MM.1S (cell line): ENCODE measurements around the gene NUMA1.

Experiments
- DNase-seq: peaks from one replicate; pipeline ENCODE4 v3.0.0-alpha.2; 2015
- H2AFZ ChIP-seq: fragments of 300-600 bp; sonication (generic); 2 replicates; pipeline ENCODE4 v1.6.0; 2016; ENCODE audit warnings: antibody characterized with exemption, low read length
- H3F3A ChIP-seq: fragments of 300-600 bp; sonication (generic); 2 replicates; pipeline ENCODE4 v1.6.1; 2016; ENCODE audit warnings: mild to moderate bottlenecking, antibody characterized with exemption, low read length, moderate library complexity, mixed read lengths; ENCODE audit not compliant: insufficient read depth
- H3K27ac ChIP-seq: fragments of 300-600 bp; sonication (generic); 2 replicates; pipeline ENCODE4 v1.5.1; 2016; ENCODE audit warnings: mild to moderate bottlenecking, low read length
- H3K27me3 ChIP-seq: fragments of 300-600 bp; sonication (generic); replicated peaks from 2 replicates; pipeline ENCODE4 v1.6.0; 2016; ENCODE audit warnings: low read length; ENCODE audit not compliant: insufficient read depth
- H3K36me3 ChIP-seq: fragments of 300-600 bp; sonication (generic); replicated peaks from 2 replicates; pipeline ENCODE4 v1.6.1; 2016; ENCODE audit warnings: mild to moderate bottlenecking, low read length, mixed read lengths; ENCODE audit not compliant: insufficient read depth
- H3K4me1 ChIP-seq: fragments of 300-600 bp; sonication (generic); 2 replicates; pipeline ENCODE4 v1.6.1; 2016; ENCODE audit warnings: low read length, mixed read lengths
- H3K4me2 ChIP-seq: fragments of 300-600 bp; sonication (generic); 2 replicates; pipeline ENCODE4 v1.6.0; 2016; ENCODE audit warnings: low read depth, low read length
- H3K4me3 ChIP-seq: fragments of 300-600 bp; sonication (generic); 2 replicates; pipeline ENCODE4 v1.5.1; 2016; ENCODE audit warnings: low read length, mixed read lengths
- H3K79me2 ChIP-seq: fragments of 300-600 bp; sonication (generic); 2 replicates; pipeline ENCODE4 v1.6.1; 2016; ENCODE audit warnings: mixed run types, low read length, mixed read lengths
- H3K9ac ChIP-seq: fragments of 300-600 bp; sonication (generic); 2 replicates; pipeline ENCODE4 v1.6.1; 2016; ENCODE audit warnings: low read length, mixed read lengths
- H3K9me2 ChIP-seq: fragments of 300-600 bp; sonication (generic); replicated peaks from 2 replicates; pipeline ENCODE4 v1.6.1; 2016; ENCODE audit warnings: mild to moderate bottlenecking, low read length, mixed read lengths; ENCODE audit not compliant: insufficient read depth
- H3K9me3 ChIP-seq: fragments of 300-600 bp; sonication (generic); replicated peaks from 2 replicates; pipeline ENCODE4 v1.6.1; 2016; ENCODE audit warnings: mild to moderate bottlenecking, low read length, mixed read lengths; ENCODE audit not compliant: insufficient read depth
- H4K20me1 ChIP-seq: fragments of 300-600 bp; sonication (generic); 2 replicates; pipeline ENCODE4 v1.6.1; 2016; ENCODE audit warnings: mild to moderate bottlenecking, low read length, moderate library complexity, mixed read lengths; ENCODE audit not compliant: insufficient read depth
- EZH2 ChIP-seq: fragments of 300-600 bp; sonication (generic); optimal IDR thresholded peaks from 2 replicates; pipeline ENCODE3; 2017; ENCODE audit warnings: low read depth, mild to moderate bottlenecking, antibody characterized with exemption, low read length, mixed read lengths
- EZH2phosphoT487 ChIP-seq: fragments of 300-600 bp; sonication (generic); IDR thresholded peaks from 2 replicates; pipeline ENCODE4 v1.6.1; 2018; ENCODE audit warnings: antibody characterized with exemption, low read length
- TF ChIP-seq, protein P1 (sequence below): fragments of 300-600 bp; sonication (generic); IDR thresholded peaks from 2 replicates; pipeline ENCODE4 v1.5.1; 2016; ENCODE audit warnings: antibody characterized with exemption, low read length, mixed read lengths

Gene NUMA1

DNA sequence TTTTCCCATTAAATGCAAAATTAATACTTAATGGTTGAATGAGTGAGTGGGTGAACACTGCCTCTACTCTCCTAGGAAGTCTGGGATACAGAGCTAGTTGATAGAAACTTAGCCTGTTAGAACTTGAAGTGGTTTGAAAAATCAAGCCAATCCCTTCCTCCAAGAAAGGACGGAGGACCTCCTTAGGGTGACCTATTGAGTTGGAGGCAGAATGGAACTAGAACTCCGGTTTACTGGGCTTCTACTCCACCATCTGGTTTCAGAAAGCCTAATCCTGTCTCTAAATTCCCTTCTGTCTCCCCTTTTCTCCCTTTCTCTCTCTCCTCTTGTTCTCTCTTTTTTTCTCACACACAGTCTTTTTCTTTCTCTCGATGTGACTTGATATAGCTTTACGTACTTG lies 101.2 kb downstream of the NUMA1 start:
- no peak overlapping the region for H3K9ac ChIP-seq
- no peaks in the 10 kb centered on the region for H4K20me1 ChIP-seq
- no peak overlapping the region for H3K4me3 ChIP-seq
- no peaks in the 10 kb centered on the region for H3K27me3 ChIP-seq
- H3K27ac ChIP-seq: no peak overlapping the region
- H3K4me2 ChIP-seq: no peak overlapping the region
- DNase-seq: no peak
- 0 out of 2 replicates have a peak, but pooled peaks cover 3% of the 10 kb centered on the region for H3K79me2 ChIP-seq
- H3K9me3 ChIP-seq: no peaks in the 10 kb centered on the region
- TF ChIP-seq, protein P1, sequence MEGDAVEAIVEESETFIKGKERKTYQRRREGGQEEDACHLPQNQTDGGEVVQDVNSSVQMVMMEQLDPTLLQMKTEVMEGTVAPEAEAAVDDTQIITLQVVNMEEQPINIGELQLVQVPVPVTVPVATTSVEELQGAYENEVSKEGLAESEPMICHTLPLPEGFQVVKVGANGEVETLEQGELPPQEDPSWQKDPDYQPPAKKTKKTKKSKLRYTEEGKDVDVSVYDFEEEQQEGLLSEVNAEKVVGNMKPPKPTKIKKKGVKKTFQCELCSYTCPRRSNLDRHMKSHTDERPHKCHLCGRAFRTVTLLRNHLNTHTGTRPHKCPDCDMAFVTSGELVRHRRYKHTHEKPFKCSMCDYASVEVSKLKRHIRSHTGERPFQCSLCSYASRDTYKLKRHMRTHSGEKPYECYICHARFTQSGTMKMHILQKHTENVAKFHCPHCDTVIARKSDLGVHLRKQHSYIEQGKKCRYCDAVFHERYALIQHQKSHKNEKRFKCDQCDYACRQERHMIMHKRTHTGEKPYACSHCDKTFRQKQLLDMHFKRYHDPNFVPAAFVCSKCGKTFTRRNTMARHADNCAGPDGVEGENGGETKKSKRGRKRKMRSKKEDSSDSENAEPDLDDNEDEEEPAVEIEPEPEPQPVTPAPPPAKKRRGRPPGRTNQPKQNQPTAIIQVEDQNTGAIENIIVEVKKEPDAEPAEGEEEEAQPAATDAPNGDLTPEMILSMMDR: no peak
- TF ChIP-seq EZH2phosphoT487: no peak
- H2AFZ ChIP-seq: no peak overlapping the region
- no peaks in the 10 kb centered on the region for H3K36me3 ChIP-seq
- H3F3A ChIP-seq: no peaks in the 10 kb centered on the region; the same call in 1 of the 2 replicates
- H3K9me2 ChIP-seq: no peaks in the 10 kb centered on the region
- no peaks in the 10 kb centered on the region for H3K4me1 ChIP-seq

DNA sequence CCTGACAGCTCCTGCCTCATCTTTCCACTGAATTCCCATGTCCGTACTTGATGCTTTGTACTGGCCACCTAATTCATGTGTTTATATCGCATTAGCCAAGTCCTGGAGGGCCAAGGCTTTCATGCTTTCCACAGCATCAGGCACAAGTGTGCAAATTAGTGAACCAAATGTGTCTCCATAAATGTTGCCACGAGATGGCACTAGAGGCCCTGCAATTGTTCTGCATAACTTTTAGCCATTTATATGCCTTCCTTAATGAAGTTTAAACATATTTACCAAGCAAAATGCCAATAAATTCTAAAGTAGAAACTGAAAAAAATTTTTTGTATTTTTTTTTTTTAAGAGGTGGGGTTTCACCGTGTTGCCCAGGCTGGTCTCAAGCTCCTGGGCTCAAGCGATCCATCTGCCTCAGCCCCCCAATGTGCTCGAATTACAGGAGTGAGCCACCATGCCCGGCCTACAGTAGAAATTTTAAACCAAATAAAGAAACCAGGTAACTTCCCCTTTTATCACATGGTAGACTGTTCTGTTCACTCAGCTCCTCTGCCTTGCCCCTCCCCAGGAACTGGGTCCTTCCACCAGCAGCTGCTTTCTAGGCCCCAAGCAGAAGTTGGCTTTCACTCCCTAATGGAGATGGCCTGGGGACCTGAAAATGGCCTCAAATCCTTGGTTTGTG lies 102.5 kb downstream of the NUMA1 start:
- no peak overlapping the region for H3K4me2 ChIP-seq
- H3K4me3 ChIP-seq: no peak overlapping the region
- no peak overlapping the region for H3K9ac ChIP-seq
- no peaks in the 10 kb centered on the region for H3K4me1 ChIP-seq
- H3K27me3 ChIP-seq: no peaks in the 10 kb centered on the region
- no peaks in the 10 kb centered on the region for H3K9me3 ChIP-seq
- H3K9me2 ChIP-seq: no peaks in the 10 kb centered on the region
- peak; percentile 57 for DNase-seq
- no peaks in the 10 kb centered on the region for H3K36me3 ChIP-seq
- no peak overlapping the region for H2AFZ ChIP-seq
- H3F3A ChIP-seq: no peaks in the 10 kb centered on the region; the same call in 1 of the 2 replicates
- H3K79me2 ChIP-seq: 0 out of 2 replicates have a peak, but pooled peaks cover 3% of the 10 kb centered on the region
- no peak overlapping the region for H3K27ac ChIP-seq
- TF ChIP-seq, protein P1: peak; percentile 79
- TF ChIP-seq EZH2phosphoT487 (no peak), EZH2 (no peak)
- no peaks in the 10 kb centered on the region for H4K20me1 ChIP-seq

DNA sequence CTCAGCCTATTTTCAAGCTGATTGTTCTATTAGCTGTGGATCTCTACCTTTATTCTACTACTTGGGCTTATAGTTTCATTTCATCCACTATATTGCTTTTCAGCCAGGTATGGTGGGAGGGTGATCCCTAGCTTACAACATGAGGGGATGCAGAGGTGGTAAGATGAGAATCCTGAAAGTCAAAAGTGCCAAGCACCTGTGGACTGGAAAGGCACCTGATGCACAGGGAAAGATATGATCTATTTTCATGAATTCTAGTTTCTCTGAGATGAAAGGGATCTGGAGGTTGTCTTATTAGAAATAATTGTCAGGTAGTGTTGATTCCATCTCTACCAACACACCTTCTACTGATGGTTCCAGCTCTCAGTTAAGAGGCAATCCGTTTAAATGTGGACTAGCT lies 103.3 kb downstream of the NUMA1 start:
- no peaks in the 10 kb centered on the region for H3K27me3 ChIP-seq
- H3K4me1 ChIP-seq: no peaks in the 10 kb centered on the region
- TF ChIP-seq EZH2 (no peak), EZH2phosphoT487 (no peak)
- TF ChIP-seq, protein P1: no peak
- H3K9me3 ChIP-seq: no peaks in the 10 kb centered on the region
- H3K9me2 ChIP-seq: no peaks in the 10 kb centered on the region
- no peaks in the 10 kb centered on the region for H3K36me3 ChIP-seq
- H3K4me2 ChIP-seq: no peak overlapping the region
- no peaks in the 10 kb centered on the region for H4K20me1 ChIP-seq
- no peak overlapping the region for H3K4me3 ChIP-seq
- no peak overlapping the region for H3K9ac ChIP-seq
- no peak for DNase-seq
- 0 out of 2 replicates have a peak, but pooled peaks cover 3% of the 10 kb centered on the region for H3K79me2 ChIP-seq
- H3F3A ChIP-seq: no peaks in the 10 kb centered on the region; the same call in 1 of the 2 replicates
- H3K27ac ChIP-seq: no peak overlapping the region
- H2AFZ ChIP-seq: no peak overlapping the region
